Endothelial cell (in vitro differentiated cells): Measurements from ENCODE around the gene BBS5. TPM values are rescaled to one million over a fixed set of nuclear protein-coding genes. Genes with fewer than 3 reads are reported as not detected.
"Not testable (repeated sequence)": the region's sequence is repeated elsewhere in the genome, so short reads cannot be mapped to it uniquely, and the experiment has no call there.

ENCODE experiments used
- DNase-seq: peaks from one replicate; pipeline ENCODE4 v3.0.0; 2021; ENCODE audit warnings: low spot score
- H3K27ac Mint-ChIP-seq: one replicate; pipeline ENCODE4 v1.8.0; 2021; ENCODE audit warnings: mixed read lengths, inconsistent platforms; ENCODE audit not compliant: unreplicated experiment
- H3K27me3 Mint-ChIP-seq: one replicate; pipeline ENCODE4 v1.8.0; 2021; ENCODE audit warnings: mild to moderate bottlenecking, moderate library complexity, mixed read lengths, inconsistent platforms; ENCODE audit not compliant: unreplicated experiment
- H3K36me3 Mint-ChIP-seq: one replicate; pipeline ENCODE4 v1.8.0; 2021; ENCODE audit warnings: mild to moderate bottlenecking, low read depth, mixed read lengths, inconsistent platforms; ENCODE audit not compliant: unreplicated experiment
- H3K4me1 Mint-ChIP-seq: one replicate; pipeline ENCODE4 v1.8.0; 2021; ENCODE audit warnings: mild to moderate bottlenecking, mixed read lengths, inconsistent platforms; ENCODE audit not compliant: unreplicated experiment
- H3K4me3 Mint-ChIP-seq: one replicate; pipeline ENCODE4 v1.8.0; 2021; ENCODE audit warnings: mild to moderate bottlenecking, mixed read lengths, inconsistent platforms; ENCODE audit not compliant: unreplicated experiment
- H3K9me3 Mint-ChIP-seq: one replicate; pipeline ENCODE4 v1.8.0; 2021; ENCODE audit warnings: mixed read lengths, inconsistent platforms; ENCODE audit not compliant: unreplicated experiment
- CTCF ChIP-seq: fragments of 200-600 bp; sonication (generic); IDR thresholded peaks from one replicate; pipeline ENCODE4 v1.5.0; 2021; ENCODE audit warnings: antibody characterized with exemption; ENCODE audit not compliant: unreplicated experiment
- long read RNA-seq: library from polyadenylated mRNA; unstranded; transcript quantifications from one replicate; pipeline ENCODE4 v2.0.0, GENCODE V29; 2020; ENCODE audit not compliant: unreplicated experiment
- total RNA-seq: library from RNA; stranded (reverse); fragmentation: NEBNext Ultra II Directional; extraction: Animal tissue kit (Norgen Biotek cat#: 25700); gene quantifications from one replicate; pipeline ENCODE4 v1.2.1, GENCODE V29; 2021; ENCODE audit not compliant: unreplicated experiment

The BBS5 gene
- 3.2 TPM for total RNA-seq
- long read RNA-seq, result 0 reads

GRCh38 chr2:169479257-169480078, at the start of gene BBS5:
Gene BBS5 (plus strand): TSS chr2:169479494. CDS start chr2:169479554, 60 bp downstream.
- Mint-ChIP-seq H3K36me3 (no peaks in the 10 kb centered on the region), H3K27ac (peak within 1 kb of the TSS; percentile 22), H3K27me3 (peaks cover 5% of the 10 kb centered on the region), H3K4me3 (peak within 1 kb of the TSS; percentile 83), H3K4me1 (peaks cover 3% of the 10 kb centered on the region), H3K9me3 (no peaks in the 10 kb centered on the region)
- peak; percentile 71 for DNase-seq
- TF ChIP-seq CTCF, result no peak

GRCh38 chr2:169431772-169432171, 47.5 kb upstream of the BBS5 start:
- H3K27ac Mint-ChIP-seq, H3K36me3 Mint-ChIP-seq, DNase-seq, H3K4me1 Mint-ChIP-seq, H3K4me3 Mint-ChIP-seq, H3K27me3 Mint-ChIP-seq, H3K9me3 Mint-ChIP-seq: not testable (repeated sequence)

- not testable (repeated sequence) for H3K4me1 Mint-ChIP-seq, H3K9me3 Mint-ChIP-seq, DNase-seq, H3K36me3 Mint-ChIP-seq, H3K27ac Mint-ChIP-seq, H3K27me3 Mint-ChIP-seq, H3K4me3 Mint-ChIP-seq
Measured at GRCh38 chr2:169434236-169434635, 45.1 kb upstream of the BBS5 start.

GRCh38 chr2:169438466-169439072, 40.7 kb upstream of the BBS5 start:
- H3K9me3 Mint-ChIP-seq, result no peaks in the 10 kb centered on the region
- H3K27ac Mint-ChIP-seq, result no peak overlapping the region
- DNase-seq, result no peak
- no peaks in the 10 kb centered on the region for H3K36me3 Mint-ChIP-seq
- no peaks in the 10 kb centered on the region for H3K27me3 Mint-ChIP-seq
- TF ChIP-seq CTCF, result no peak
- H3K4me1 Mint-ChIP-seq, result no peaks in the 10 kb centered on the region
- H3K4me3 Mint-ChIP-seq, result no peak overlapping the region

GRCh38 chr2:169439900-169440299, 39.4 kb upstream of the BBS5 start:
- no peak for DNase-seq
- Mint-ChIP-seq H3K36me3 (no peaks in the 10 kb centered on the region), H3K4me1 (no peaks in the 10 kb centered on the region), H3K27me3 (no peaks in the 10 kb centered on the region), H3K4me3 (no peak overlapping the region), H3K27ac (no peak overlapping the region), H3K9me3 (no peaks in the 10 kb centered on the region)
- no peak for TF ChIP-seq CTCF

GRCh38 chr2:169446452-169446851, 32.8 kb upstream of the BBS5 start:
- H3K36me3 Mint-ChIP-seq, result no peaks in the 10 kb centered on the region
- no peak overlapping the region for H3K4me3 Mint-ChIP-seq
- DNase-seq, result no peak
- no peak overlapping the region for H3K27ac Mint-ChIP-seq
- no peaks in the 10 kb centered on the region for H3K9me3 Mint-ChIP-seq
- TF ChIP-seq CTCF, result no peak
- H3K27me3 Mint-ChIP-seq, result no peaks in the 10 kb centered on the region
- H3K4me1 Mint-ChIP-seq, result no peaks in the 10 kb centered on the region
